NCI-H146 treated with DMSO at 0.1 percent for 48 hours (cell line): Measurements from ENCODE around the gene CXCL14.

ENCODE experiments used
- DNase-seq: peaks from one replicate; lab custom pipeline; 2025; ENCODE audit not compliant: unreplicated experiment; lab: John Stamatoyannopoulos, UW

Gene CXCL14

GRCh38 chr5:135578685-135579341 lies at the start of gene CXCL14:
Gene CXCL14 (minus strand): TSS chr5:135578991. CDS start chr5:135578778, 213 bp downstream.
- peak; percentile 19 for DNase-seq

GRCh38 chr5:135626636-135627035 lies 47.8 kb upstream of the CXCL14 start:
- no peak for DNase-seq

- no peak for DNase-seq
Measured at GRCh38 chr5:135625961-135626360, 47.2 kb upstream of the CXCL14 start.

GRCh38 chr5:135625486-135625885 lies 46.7 kb upstream of the CXCL14 start:
- no peak for DNase-seq

GRCh38 chr5:135625061-135625460 lies 46.3 kb upstream of the CXCL14 start:
- no peak for DNase-seq

GRCh38 chr5:135623186-135623715 lies 44.5 kb upstream of the CXCL14 start:
- no peak for DNase-seq

GRCh38 chr5:135615581-135616260 lies 36.9 kb upstream of the CXCL14 start:
- DNase-seq = no peak

GRCh38 chr5:135615171-135615570 lies 36.4 kb upstream of the CXCL14 start:
- DNase-seq = no peak

- DNase-seq = no peak
Measured at GRCh38 chr5:135609981-135610380, 31.2 kb upstream of the CXCL14 start.

GRCh38 chr5:135608761-135609443 lies 30.1 kb upstream of the CXCL14 start:
- DNase-seq = no peak

GRCh38 chr5:135608361-135608760 lies 29.6 kb upstream of the CXCL14 start:
- no peak for DNase-seq

GRCh38 chr5:135606431-135606830 lies 27.6 kb upstream of the CXCL14 start:
- no peak for DNase-seq

- DNase-seq = no peak
Measured at GRCh38 chr5:135605221-135605620, 26.4 kb upstream of the CXCL14 start.

- no peak for DNase-seq
Measured at GRCh38 chr5:135604056-135604455, 25.3 kb upstream of the CXCL14 start.

- DNase-seq = peak; percentile 51
Measured at GRCh38 chr5:135602882-135603721, 24.3 kb upstream of the CXCL14 start.

- DNase-seq = no peak
Measured at GRCh38 chr5:135601466-135601865, 22.7 kb upstream of the CXCL14 start.

- DNase-seq = no peak
Measured at GRCh38 chr5:135600971-135601381, 22.2 kb upstream of the CXCL14 start.

- no peak for DNase-seq
Measured at GRCh38 chr5:135600152-135600570, 21.4 kb upstream of the CXCL14 start.

- DNase-seq = no peak
Measured at GRCh38 chr5:135599421-135600151, 20.8 kb upstream of the CXCL14 start.

- DNase-seq = no peak
Measured at GRCh38 chr5:135598691-135599395, 20.1 kb upstream of the CXCL14 start.
